ENCODE data around the gene TMEM150A. TPM values are rescaled to one million over a fixed set of nuclear protein-coding genes. Genes with fewer than 3 reads are reported as not detected.
A peak's percentile ranks its signal among the peaks of the same experiment; 100 is the strongest.

The TMEM150A gene
- total RNA-seq, 1 donor from 2014 or later: 7.2 TPM

DNA sequence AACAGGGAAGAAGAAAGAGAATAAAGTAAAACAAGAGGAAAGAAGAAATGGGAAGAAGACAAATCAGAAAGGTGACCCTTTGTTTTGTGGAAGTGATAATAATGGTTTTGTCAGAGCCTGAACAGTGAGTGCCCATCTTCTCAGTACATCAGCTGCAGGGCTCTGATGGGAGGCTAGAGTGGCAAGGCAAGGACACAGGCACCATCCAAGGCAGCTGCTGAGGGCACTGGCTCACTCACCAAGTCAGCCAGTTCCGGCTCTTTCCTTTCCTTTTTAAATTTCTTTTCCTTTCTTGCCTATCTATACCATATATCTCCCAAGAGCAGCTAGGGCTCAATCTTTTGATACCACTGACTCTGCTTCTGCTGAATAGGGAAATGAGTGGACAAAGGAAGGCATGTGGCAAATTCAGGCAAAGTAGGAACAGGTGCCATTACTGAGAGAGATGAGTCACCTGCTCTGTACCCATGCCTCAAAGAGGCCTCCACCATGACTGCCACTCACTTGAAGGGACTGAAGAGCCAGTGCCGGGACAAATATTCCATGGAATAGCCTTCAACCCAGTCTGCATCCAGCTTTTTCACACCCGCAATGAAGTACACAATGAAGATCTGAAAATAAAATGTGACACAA is 47.4 kb downstream of the TMEM150A start:
- H3K27ac ChIP-seq: no peak overlapping the region
- H3K79me2 ChIP-seq (ENCODE audit: low read depth): peaks cover 26% of the 10 kb centered on the region
- Mint-ChIP-seq H3K27ac (no peak overlapping the region), H3K9me3 (no peaks in the 10 kb centered on the region), H3K4me1 (peaks cover 12% of the 10 kb centered on the region), H3K4me3 (no peak overlapping the region), H3K27me3 (ENCODE audit: insufficient read depth, low read depth) (no peaks in the 10 kb centered on the region), H3K36me3 (peaks cover 24% of the 10 kb centered on the region)
- no peak for DNase-seq (ENCODE audit: low spot score)
- no peaks in the 10 kb centered on the region for H3K4me1 ChIP-seq
- TF ChIP-seq, protein P1, sequence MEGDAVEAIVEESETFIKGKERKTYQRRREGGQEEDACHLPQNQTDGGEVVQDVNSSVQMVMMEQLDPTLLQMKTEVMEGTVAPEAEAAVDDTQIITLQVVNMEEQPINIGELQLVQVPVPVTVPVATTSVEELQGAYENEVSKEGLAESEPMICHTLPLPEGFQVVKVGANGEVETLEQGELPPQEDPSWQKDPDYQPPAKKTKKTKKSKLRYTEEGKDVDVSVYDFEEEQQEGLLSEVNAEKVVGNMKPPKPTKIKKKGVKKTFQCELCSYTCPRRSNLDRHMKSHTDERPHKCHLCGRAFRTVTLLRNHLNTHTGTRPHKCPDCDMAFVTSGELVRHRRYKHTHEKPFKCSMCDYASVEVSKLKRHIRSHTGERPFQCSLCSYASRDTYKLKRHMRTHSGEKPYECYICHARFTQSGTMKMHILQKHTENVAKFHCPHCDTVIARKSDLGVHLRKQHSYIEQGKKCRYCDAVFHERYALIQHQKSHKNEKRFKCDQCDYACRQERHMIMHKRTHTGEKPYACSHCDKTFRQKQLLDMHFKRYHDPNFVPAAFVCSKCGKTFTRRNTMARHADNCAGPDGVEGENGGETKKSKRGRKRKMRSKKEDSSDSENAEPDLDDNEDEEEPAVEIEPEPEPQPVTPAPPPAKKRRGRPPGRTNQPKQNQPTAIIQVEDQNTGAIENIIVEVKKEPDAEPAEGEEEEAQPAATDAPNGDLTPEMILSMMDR (IDR thresholded peaks at IDR 0.05): no peak
- H3F3A ChIP-seq (ENCODE audit: low read depth): peaks cover 6% of the 10 kb centered on the region
- no peak overlapping the region for H3K9ac ChIP-seq
- no peaks in the 10 kb centered on the region for H3K27me3 ChIP-seq
- no peak overlapping the region for H2AFZ ChIP-seq (replicated peaks)
- no peaks in the 10 kb centered on the region for H3K9me3 ChIP-seq (ENCODE audit: low read depth)
- no peak overlapping the region for H3K4me2 ChIP-seq
- H3K36me3 ChIP-seq: no peaks in the 10 kb centered on the region
- H4K20me1 ChIP-seq (ENCODE audit: low read depth): peaks cover 6% of the 10 kb centered on the region
- H3K4me3 ChIP-seq: no peak overlapping the region

GRCh38 chr2:85553184-85553583 is 49.3 kb downstream of the TMEM150A start:
- H3K4me1 ChIP-seq: no peaks in the 10 kb centered on the region
- Mint-ChIP-seq H3K4me1 (no peaks in the 10 kb centered on the region), H3K27ac (no peak overlapping the region), H3K27me3 (ENCODE audit: insufficient read depth, low read depth) (no peaks in the 10 kb centered on the region), H3K4me3 (no peak overlapping the region), H3K36me3 (peaks cover 23% of the 10 kb centered on the region), H3K9me3 (no peaks in the 10 kb centered on the region)
- no peak overlapping the region for H3K27ac ChIP-seq
- TF ChIP-seq EZH2phosphoT487 (IDR thresholded peaks at IDR 0.05) (no peak), EZH2 (IDR thresholded peaks at IDR 0.05) (no peak)
- TF ChIP-seq, protein P1 (IDR thresholded peaks at IDR 0.05): no peak
- no peaks in the 10 kb centered on the region for H3K36me3 ChIP-seq
- no peak overlapping the region for H3K4me3 ChIP-seq
- no peaks in the 10 kb centered on the region for H3K27me3 ChIP-seq
- H3K4me2 ChIP-seq: no peak overlapping the region
- H3F3A ChIP-seq (ENCODE audit: low read depth): peaks cover 16% of the 10 kb centered on the region
- H2AFZ ChIP-seq (replicated peaks): no peak overlapping the region
- no peak for DNase-seq (ENCODE audit: low spot score)
- H3K9ac ChIP-seq: no peak overlapping the region
- H3K9me3 ChIP-seq (ENCODE audit: low read depth): no peaks in the 10 kb centered on the region
- peaks cover 7% of the 10 kb centered on the region for H3K79me2 ChIP-seq (ENCODE audit: low read depth)
- peaks cover 6% of the 10 kb centered on the region for H4K20me1 ChIP-seq (ENCODE audit: low read depth)

- H2AFZ ChIP-seq (replicated peaks): no peak overlapping the region
- no peak overlapping the region for H3K27ac Mint-ChIP-seq
- H3K27ac ChIP-seq: no peak overlapping the region
- TF ChIP-seq EZH2phosphoT487 (IDR thresholded peaks at IDR 0.05) (no peak), EZH2 (IDR thresholded peaks at IDR 0.05) (no peak)
- TF ChIP-seq, protein P1 (IDR thresholded peaks at IDR 0.05): peak; percentile 92
- no peaks in the 10 kb centered on the region for H3K79me2 ChIP-seq (ENCODE audit: low read depth)
- peak overlapping the region; percentile 15 for H3K4me3 Mint-ChIP-seq
- H3F3A ChIP-seq (ENCODE audit: low read depth): peaks cover 27% of the 10 kb centered on the region
- H3K4me3 ChIP-seq: no peak overlapping the region
- peaks cover 6% of the 10 kb centered on the region for H4K20me1 ChIP-seq (ENCODE audit: low read depth)
- H3K4me2 ChIP-seq: no peak overlapping the region
- no peak overlapping the region for H3K9ac ChIP-seq
- no peaks in the 10 kb centered on the region for H3K9me3 Mint-ChIP-seq
- H3K9me3 ChIP-seq (ENCODE audit: low read depth): no peaks in the 10 kb centered on the region
- H3K27me3 ChIP-seq: no peaks in the 10 kb centered on the region
- DNase-seq (ENCODE audit: low spot score): peak; percentile 81
- peaks cover 22% of the 10 kb centered on the region for H3K36me3 Mint-ChIP-seq
- peaks cover 4% of the 10 kb centered on the region for H3K27me3 Mint-ChIP-seq (ENCODE audit: insufficient read depth, low read depth)
- no peaks in the 10 kb centered on the region for H3K4me1 ChIP-seq
- no peaks in the 10 kb centered on the region for H3K4me1 Mint-ChIP-seq
- no peaks in the 10 kb centered on the region for H3K36me3 ChIP-seq
These were observed 50.5 kb downstream of the TMEM150A start for GRCh38 chr2:85551698-85552678.

Measured in neural progenitor cell (in vitro differentiated cells).